SK-N-SH treated with all-trans-retinoic acid at 6 μM for 48 hours (cell line): ENCODE results near the gene AIDA.

Experiments
- ATAC-seq: fragments of 200-7000 bp; cut with Tn5 transposase; 3 replicates; pipeline ENCODE4 v1.9.1; 2020; ENCODE audit warnings: mild to moderate bottlenecking, moderate library complexity
- ARNTL ChIP-seq: fragments of 450-650 bp; formaldehyde crosslinking; IDR thresholded peaks from 2 replicates; pipeline ENCODE4 v1.5.0; 2020; ENCODE audit warnings: low read depth, mild to moderate bottlenecking, moderate library complexity, borderline replicate concordance
- BACH2 ChIP-seq: fragments of 250-450 bp; sonication (Bioruptor Pico); IDR thresholded peaks from 2 replicates; pipeline ENCODE4 v1.9.0; 2021; ENCODE audit warnings: mild to moderate bottlenecking, borderline replicate concordance
- ESRRG ChIP-seq: fragments of 250-450 bp; sonication (Bioruptor Pico); IDR thresholded peaks from 2 replicates; pipeline ENCODE4 v1.6.1; 2021; ENCODE audit warnings: mild to moderate bottlenecking
- ISL1 ChIP-seq: fragments of 250-450 bp; sonication (Bioruptor Pico); IDR thresholded peaks from 2 replicates; pipeline ENCODE4 v2.1.2; 2022; ENCODE audit warnings: mild to moderate bottlenecking, moderate library complexity
- OSR1 ChIP-seq: fragments of 250-450 bp; sonication (Bioruptor Pico); IDR thresholded peaks from 2 replicates; pipeline ENCODE4 v1.8.0; 2022; ENCODE audit warnings: moderate library complexity, mild to moderate bottlenecking, inconsistent platforms
- PPARA ChIP-seq: fragments of 250-450 bp; sonication (Bioruptor Pico); IDR thresholded peaks from 2 replicates; pipeline ENCODE4 v1.5.0; 2020; ENCODE audit warnings: mild to moderate bottlenecking, borderline replicate concordance
- SNAI2 ChIP-seq: fragments of 250-450 bp; sonication (Bioruptor Pico); IDR thresholded peaks from 2 replicates; pipeline ENCODE4 v1.5.0; 2020; ENCODE audit warnings: mild to moderate bottlenecking, moderate library complexity
- TCF4 ChIP-seq: fragments of 250-450 bp; sonication (Bioruptor Pico); IDR thresholded peaks from 2 replicates; pipeline ENCODE4 v1.8.0; 2021; ENCODE audit warnings: mild to moderate bottlenecking, moderate library complexity, borderline replicate concordance
- TOX ChIP-seq: fragments of 250-450 bp; sonication (Bioruptor Pico); IDR thresholded peaks from 2 replicates; pipeline ENCODE4 v1.8.0; 2021; ENCODE audit warnings: mild to moderate bottlenecking, moderate library complexity, borderline replicate concordance
- ZC3H10 ChIP-seq: fragments of 250-450 bp; sonication (Bioruptor Pico); IDR thresholded peaks from 2 replicates; pipeline ENCODE4 v1.5.1; 2021; ENCODE audit warnings: mild to moderate bottlenecking, moderate library complexity
- ZFP30 ChIP-seq: fragments of 450-650 bp; formaldehyde crosslinking; IDR thresholded peaks from 2 replicates; pipeline ENCODE4 v1.5.0; 2022; ENCODE audit warnings: mild to moderate bottlenecking, moderate library complexity
- ZNF70 ChIP-seq: fragments of 450-650 bp; formaldehyde crosslinking; IDR thresholded peaks from 2 replicates; pipeline ENCODE4 v1.5.0; 2020; ENCODE audit warnings: mild to moderate bottlenecking, moderate library complexity
- ZNF8 ChIP-seq: fragments of 450-650 bp; formaldehyde crosslinking; IDR thresholded peaks from 2 replicates; pipeline ENCODE4 v1.5.0; 2020; ENCODE audit warnings: mild to moderate bottlenecking, moderate library complexity
- TF ChIP-seq, protein P1 (sequence below): fragments of 250-450 bp; sonication (Bioruptor Pico); IDR thresholded peaks from 2 replicates; pipeline ENCODE4 v1.5.0; 2020; ENCODE audit warnings: mild to moderate bottlenecking, moderate library complexity
- TF ChIP-seq, protein P2 (sequence below): fragments of 250-450 bp; sonication (Bioruptor Pico); IDR thresholded peaks from 2 replicates; pipeline ENCODE4 v1.8.0; 2021; ENCODE audit warnings: low read depth, mild to moderate bottlenecking, moderate library complexity, borderline replicate concordance
- TF ChIP-seq, protein P3 (sequence below): fragments of 250-450 bp; sonication (Bioruptor Pico); IDR thresholded peaks from 2 replicates; pipeline ENCODE4 v1.8.0; 2020; ENCODE audit warnings: mild to moderate bottlenecking, moderate library complexity, borderline replicate concordance

Gene AIDA

DNA sequence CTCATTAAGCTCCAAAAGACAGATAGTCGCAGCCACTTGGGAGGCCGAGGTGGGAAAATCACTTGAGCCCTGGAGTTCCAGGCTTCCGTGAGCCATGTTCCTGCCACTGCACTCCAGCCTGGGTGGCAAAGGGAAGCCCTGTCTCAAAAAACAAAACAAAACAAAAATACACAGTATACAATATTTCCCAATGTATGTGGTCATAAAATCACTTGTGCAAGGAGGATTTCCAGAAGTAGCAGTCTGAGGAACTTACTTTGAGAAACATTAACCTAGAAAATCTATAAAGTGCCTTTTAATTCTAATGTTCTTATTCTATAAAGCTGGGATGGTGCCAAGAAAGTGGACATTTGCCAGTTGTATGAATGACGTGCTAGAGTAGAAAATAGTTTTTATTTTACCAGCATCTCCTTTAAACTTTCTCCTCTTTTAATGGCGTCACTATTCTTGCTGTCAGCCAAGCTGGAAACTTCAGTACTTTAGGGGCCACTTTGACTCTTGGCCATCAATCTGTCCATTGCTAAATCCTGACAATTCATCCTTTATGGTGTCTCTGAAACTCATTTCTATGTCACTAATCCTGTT is 47.3 kb upstream of the AIDA start:
- no peak for ATAC-seq
- no peak for TF ChIP-seq ZNF70
- no peak for TF ChIP-seq TCF4 (CRISPR knock-in tag)
- TF ChIP-seq ZC3H10, result no peak
- TF ChIP-seq ZFP30 (CRISPR knock-in tag), result no peak
- TF ChIP-seq ZNF8 (CRISPR knock-in tag), result no peak
- TF ChIP-seq, protein P1, sequence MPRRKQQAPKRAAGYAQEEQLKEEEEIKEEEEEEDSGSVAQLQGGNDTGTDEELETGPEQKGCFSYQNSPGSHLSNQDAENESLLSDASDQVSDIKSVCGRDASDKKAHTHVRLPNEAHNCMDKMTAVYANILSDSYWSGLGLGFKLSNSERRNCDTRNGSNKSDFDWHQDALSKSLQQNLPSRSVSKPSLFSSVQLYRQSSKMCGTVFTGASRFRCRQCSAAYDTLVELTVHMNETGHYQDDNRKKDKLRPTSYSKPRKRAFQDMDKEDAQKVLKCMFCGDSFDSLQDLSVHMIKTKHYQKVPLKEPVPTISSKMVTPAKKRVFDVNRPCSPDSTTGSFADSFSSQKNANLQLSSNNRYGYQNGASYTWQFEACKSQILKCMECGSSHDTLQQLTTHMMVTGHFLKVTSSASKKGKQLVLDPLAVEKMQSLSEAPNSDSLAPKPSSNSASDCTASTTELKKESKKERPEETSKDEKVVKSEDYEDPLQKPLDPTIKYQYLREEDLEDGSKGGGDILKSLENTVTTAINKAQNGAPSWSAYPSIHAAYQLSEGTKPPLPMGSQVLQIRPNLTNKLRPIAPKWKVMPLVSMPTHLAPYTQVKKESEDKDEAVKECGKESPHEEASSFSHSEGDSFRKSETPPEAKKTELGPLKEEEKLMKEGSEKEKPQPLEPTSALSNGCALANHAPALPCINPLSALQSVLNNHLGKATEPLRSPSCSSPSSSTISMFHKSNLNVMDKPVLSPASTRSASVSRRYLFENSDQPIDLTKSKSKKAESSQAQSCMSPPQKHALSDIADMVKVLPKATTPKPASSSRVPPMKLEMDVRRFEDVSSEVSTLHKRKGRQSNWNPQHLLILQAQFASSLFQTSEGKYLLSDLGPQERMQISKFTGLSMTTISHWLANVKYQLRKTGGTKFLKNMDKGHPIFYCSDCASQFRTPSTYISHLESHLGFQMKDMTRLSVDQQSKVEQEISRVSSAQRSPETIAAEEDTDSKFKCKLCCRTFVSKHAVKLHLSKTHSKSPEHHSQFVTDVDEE, result no peak
- no peak for TF ChIP-seq SNAI2
- no peak for TF ChIP-seq PPARA (CRISPR knock-in tag)
- TF ChIP-seq ISL1 (CRISPR knock-in tag), result no peak
- TF ChIP-seq, protein P2, sequence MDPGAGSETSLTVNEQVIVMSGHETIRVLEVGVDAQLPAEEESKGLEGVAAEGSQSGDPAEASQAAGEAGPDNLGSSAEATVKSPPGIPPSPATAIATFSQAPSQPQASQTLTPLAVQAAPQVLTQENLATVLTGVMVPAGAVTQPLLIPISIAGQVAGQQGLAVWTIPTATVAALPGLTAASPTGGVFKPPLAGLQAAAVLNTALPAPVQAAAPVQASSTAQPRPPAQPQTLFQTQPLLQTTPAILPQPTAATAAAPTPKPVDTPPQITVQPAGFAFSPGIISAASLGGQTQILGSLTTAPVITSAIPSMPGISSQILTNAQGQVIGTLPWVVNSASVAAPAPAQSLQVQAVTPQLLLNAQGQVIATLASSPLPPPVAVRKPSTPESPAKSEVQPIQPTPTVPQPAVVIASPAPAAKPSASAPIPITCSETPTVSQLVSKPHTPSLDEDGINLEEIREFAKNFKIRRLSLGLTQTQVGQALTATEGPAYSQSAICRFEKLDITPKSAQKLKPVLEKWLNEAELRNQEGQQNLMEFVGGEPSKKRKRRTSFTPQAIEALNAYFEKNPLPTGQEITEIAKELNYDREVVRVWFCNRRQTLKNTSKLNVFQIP (CRISPR knock-in tag), result no peak
- TF ChIP-seq ESRRG (CRISPR knock-in tag), result no peak
- TF ChIP-seq, all 23 proteins: peak for 0

DNA sequence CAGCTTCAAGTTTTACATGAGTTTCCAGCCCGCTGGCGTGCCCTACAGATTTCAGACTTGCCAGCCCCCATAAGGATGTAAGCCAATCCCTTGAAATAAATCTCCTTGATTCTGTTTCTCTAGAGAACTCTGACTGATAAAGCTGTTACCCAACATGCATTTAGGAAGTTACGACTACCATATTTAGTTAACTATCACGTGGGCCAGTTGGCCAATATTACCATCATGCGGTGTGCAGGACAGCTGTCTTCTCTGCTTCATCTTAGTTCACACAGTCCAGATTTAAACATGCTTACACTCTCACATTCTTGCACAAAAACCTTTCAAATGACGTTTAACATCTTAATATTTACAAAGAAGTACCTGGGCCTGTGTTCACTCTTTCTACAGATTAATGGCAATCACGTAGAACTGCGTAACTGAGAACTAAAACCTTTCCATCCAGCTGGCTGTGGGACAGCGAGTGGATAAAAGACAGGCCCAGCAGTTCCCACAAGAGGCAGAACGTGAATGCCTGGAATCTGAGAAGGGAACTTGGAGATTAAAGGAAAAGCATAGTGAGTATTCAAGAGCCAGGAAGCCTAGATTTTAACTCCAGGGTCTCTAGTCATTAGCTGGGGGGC is 45.5 kb upstream of the AIDA start:
- no peak for ATAC-seq
- TF ChIP-seq, protein P3, sequence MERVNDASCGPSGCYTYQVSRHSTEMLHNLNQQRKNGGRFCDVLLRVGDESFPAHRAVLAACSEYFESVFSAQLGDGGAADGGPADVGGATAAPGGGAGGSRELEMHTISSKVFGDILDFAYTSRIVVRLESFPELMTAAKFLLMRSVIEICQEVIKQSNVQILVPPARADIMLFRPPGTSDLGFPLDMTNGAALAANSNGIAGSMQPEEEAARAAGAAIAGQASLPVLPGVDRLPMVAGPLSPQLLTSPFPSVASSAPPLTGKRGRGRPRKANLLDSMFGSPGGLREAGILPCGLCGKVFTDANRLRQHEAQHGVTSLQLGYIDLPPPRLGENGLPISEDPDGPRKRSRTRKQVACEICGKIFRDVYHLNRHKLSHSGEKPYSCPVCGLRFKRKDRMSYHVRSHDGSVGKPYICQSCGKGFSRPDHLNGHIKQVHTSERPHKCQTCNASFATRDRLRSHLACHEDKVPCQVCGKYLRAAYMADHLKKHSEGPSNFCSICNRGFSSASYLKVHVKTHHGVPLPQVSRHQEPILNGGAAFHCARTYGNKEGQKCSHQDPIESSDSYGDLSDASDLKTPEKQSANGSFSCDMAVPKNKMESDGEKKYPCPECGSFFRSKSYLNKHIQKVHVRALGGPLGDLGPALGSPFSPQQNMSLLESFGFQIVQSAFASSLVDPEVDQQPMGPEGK (CRISPR knock-in tag), result no peak
- no peak for TF ChIP-seq ARNTL (CRISPR knock-in tag)
- no peak for TF ChIP-seq TCF4 (CRISPR knock-in tag)
- no peak for TF ChIP-seq OSR1 (CRISPR knock-in tag)

DNA sequence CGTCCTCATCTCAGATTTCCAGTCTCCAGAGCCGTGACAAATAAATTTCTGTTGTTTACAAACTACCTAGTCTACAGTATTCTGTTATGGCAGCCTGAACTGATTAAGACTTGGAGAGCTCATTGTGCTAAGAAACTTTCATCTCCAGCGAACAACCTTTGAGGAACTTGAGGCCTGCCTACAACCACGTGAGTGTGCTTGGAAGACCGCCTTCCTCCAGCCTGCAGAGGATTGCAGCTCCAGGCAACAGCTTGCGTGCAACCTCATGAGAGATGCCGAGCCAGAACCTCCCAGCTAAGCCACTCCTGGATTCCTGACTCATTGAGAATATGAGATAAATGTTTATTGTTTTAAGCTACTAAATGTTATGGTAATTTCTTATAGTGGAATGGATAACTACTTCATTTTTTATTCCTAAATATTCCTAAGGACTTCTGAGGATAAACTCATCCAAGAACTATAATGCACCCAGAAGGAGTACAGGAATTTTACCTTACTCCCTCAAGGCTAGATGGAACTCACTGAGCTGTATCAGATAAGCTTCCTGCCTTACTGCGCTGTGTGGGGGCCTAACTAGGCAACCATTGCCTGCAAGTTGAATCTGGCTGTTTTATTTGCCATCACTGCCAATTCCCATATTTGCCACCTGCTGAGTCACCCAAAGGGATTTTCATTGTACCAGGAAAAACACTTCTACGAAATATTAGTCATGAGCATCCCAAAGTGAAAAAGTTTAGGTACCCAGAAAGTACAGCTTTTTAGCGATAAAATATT is 42.3 kb upstream of the AIDA start:
- TF ChIP-seq, protein P1, result no peak
- no peak for TF ChIP-seq PPARA (CRISPR knock-in tag)
- no peak; the same call in 2 of the 3 replicates for ATAC-seq

DNA sequence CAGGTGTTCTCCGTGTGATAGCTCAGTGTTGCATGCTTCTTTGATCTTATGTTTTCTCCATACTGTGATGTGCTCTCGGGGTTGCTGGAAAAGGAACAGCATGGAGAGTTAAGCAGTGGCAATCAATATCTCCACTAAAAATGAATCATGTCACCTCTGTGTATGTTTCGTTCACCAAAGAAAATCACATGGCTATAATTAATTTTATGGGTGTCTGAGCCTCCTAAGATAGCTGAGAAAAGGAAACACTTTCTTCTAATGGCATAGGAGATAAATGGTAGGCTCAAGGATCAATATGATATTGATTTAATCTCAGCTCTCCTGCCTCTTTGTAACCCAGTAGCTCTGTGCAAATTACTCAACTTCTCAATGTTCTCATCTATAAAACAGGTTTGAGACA is 39.0 kb upstream of the AIDA start:
- ATAC-seq, result no peak
- TF ChIP-seq, protein P2 (CRISPR knock-in tag), result no peak
- TF ChIP-seq ISL1 (CRISPR knock-in tag) (no peak), TOX (CRISPR knock-in tag) (no peak), SNAI2 (no peak), ZC3H10 (no peak), BACH2 (no peak)
- TF ChIP-seq, all 23 proteins: peak for 0
